ENCODE results near the gene ATP5F1B. TPM values are rescaled to one million over a fixed set of nuclear protein-coding genes. Genes with fewer than 3 reads are reported as not detected.

Gene ATP5F1B
- total and polyA plus RNA-seq, 2 of the 13 experiments (the other 11 are each of a cell fraction or from before 2014, with no cell fraction given) = 1,051 to 1,180 TPM

DNA sequence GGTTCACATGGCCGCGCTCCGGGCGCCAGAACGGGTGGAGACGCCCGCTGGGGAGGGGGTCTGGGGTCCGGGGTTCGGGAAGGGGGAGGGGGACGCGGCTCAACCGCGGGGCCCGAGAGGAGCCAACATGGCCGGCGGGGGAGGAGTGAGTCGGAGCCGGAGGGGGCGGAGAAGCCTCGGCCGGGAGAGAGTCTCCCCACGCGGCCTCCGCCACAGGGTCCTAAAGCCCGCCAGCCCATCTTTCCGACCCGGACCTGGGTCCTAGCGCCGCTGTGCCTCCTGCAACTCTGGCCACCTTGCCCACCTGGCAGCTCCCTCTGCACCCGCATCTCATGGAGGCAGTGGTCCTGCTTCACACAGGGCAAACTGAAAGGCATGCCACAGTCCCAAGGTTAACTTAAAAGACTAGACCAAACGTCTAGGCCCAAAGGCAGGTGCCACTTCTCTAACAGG is 15.6 kb downstream of the ATP5F1B start, which contains the start of gene BAZ2A (continued):
- TF ChIP-seq, protein P1, sequence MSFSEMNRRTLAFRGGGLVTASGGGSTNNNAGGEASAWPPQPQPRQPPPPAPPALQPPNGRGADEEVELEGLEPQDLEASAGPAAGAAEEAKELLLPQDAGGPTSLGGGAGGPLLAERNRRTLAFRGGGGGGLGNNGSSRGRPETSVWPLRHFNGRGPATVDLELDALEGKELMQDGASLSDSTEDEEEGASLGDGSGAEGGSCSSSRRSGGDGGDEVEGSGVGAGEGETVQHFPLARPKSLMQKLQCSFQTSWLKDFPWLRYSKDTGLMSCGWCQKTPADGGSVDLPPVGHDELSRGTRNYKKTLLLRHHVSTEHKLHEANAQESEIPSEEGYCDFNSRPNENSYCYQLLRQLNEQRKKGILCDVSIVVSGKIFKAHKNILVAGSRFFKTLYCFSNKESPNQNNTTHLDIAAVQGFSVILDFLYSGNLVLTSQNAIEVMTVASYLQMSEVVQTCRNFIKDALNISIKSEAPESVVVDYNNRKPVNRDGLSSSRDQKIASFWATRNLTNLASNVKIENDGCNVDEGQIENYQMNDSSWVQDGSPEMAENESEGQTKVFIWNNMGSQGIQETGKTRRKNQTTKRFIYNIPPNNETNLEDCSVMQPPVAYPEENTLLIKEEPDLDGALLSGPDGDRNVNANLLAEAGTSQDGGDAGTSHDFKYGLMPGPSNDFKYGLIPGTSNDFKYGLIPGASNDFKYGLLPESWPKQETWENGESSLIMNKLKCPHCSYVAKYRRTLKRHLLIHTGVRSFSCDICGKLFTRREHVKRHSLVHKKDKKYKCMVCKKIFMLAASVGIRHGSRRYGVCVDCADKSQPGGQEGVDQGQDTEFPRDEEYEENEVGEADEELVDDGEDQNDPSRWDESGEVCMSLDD (CRISPR knock-in tag; IDR thresholded peaks at IDR 0.05; ENCODE audit: borderline replicate concordance) = no peak
- peak; percentile 67; the same call in 1 of the 2 replicates for TF ChIP-seq ETV5 (CRISPR knock-in tag; IDR thresholded peaks at IDR 0.05; ENCODE audit: borderline replicate concordance)
- TF ChIP-seq AGO2 (optimal IDR thresholded peaks at IDR 0.05; ENCODE audit: low read depth, low read length) = no peak
- no peak for TF ChIP-seq SRY (CRISPR knock-in tag; IDR thresholded peaks at IDR 0.05)
- TF ChIP-seq, protein P2, sequence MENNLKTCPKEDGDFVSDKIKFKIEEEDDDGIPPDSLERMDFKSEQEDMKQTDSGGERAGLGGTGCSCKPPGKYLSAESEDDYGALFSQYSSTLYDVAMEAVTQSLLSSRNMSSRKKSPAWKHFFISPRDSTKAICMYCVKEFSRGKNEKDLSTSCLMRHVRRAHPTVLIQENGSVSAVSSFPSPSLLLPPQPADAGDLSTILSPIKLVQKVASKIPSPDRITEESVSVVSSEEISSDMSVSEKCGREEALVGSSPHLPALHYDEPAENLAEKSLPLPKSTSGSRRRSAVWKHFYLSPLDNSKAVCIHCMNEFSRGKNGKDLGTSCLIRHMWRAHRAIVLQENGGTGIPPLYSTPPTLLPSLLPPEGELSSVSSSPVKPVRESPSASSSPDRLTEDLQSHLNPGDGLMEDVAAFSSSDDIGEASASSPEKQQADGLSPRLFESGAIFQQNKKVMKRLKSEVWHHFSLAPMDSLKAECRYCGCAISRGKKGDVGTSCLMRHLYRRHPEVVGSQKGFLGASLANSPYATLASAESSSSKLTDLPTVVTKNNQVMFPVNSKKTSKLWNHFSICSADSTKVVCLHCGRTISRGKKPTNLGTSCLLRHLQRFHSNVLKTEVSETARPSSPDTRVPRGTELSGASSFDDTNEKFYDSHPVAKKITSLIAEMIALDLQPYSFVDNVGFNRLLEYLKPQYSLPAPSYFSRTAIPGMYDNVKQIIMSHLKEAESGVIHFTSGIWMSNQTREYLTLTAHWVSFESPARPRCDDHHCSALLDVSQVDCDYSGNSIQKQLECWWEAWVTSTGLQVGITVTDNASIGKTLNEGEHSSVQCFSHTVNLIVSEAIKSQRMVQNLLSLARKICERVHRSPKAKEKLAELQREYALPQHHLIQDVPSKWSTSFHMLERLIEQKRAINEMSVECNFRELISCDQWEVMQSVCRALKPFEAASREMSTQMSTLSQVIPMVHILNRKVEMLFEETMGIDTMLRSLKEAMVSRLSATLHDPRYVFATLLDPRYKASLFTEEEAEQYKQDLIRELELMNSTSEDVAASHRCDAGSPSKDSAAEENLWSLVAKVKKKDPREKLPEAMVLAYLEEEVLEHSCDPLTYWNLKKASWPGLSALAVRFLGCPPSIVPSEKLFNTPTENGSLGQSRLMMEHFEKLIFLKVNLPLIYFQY (CRISPR knock-in tag; IDR thresholded peaks at IDR 0.05; ENCODE audit: borderline replicate concordance) = peak; percentile 76; the same call in 1 of the 2 replicates
- TF ChIP-seq KDM5A (IDR thresholded peaks at IDR 0.05; ENCODE audit: borderline replicate concordance, low read length) = no peak; the same call in 1 of the 2 replicates
- TF ChIP-seq MEF2D (CRISPR knock-in tag; IDR thresholded peaks at IDR 0.05) = no peak
- TF ChIP-seq, protein P3, sequence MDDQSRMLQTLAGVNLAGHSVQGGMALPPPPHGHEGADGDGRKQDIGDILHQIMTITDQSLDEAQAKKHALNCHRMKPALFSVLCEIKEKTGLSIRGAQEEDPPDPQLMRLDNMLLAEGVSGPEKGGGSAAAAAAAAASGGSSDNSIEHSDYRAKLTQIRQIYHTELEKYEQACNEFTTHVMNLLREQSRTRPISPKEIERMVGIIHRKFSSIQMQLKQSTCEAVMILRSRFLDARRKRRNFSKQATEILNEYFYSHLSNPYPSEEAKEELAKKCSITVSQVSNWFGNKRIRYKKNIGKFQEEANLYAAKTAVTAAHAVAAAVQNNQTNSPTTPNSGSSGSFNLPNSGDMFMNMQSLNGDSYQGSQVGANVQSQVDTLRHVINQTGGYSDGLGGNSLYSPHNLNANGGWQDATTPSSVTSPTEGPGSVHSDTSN (CRISPR knock-in tag; IDR thresholded peaks at IDR 0.05; ENCODE audit: borderline replicate concordance) = no peak
- TF ChIP-seq HMG20A (CRISPR knock-in tag; IDR thresholded peaks at IDR 0.05; ENCODE audit: borderline replicate concordance) = no peak
- TF ChIP-seq ZNF850 (CRISPR knock-in tag; conservative IDR thresholded peaks at IDR 0.05) = no peak
- no peak for TF ChIP-seq HES4 (CRISPR knock-in tag; IDR thresholded peaks at IDR 0.05; ENCODE audit: borderline replicate concordance)
- TF ChIP-seq NCOA2 (CRISPR knock-in tag; IDR thresholded peaks at IDR 0.05) = peak; percentile 57; the same call in 1 of the 2 replicates
- TF ChIP-seq, protein P4, sequence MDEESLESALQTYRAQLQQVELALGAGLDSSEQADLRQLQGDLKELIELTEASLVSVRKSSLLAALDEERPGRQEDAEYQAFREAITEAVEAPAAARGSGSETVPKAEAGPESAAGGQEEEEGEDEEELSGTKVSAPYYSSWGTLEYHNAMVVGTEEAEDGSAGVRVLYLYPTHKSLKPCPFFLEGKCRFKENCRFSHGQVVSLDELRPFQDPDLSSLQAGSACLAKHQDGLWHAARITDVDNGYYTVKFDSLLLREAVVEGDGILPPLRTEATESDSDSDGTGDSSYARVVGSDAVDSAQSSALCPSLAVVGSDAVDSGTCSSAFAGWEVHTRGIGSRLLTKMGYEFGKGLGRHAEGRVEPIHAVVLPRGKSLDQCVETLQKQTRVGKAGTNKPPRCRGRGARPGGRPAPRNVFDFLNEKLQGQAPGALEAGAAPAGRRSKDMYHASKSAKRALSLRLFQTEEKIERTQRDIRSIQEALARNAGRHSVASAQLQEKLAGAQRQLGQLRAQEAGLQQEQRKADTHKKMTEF (CRISPR knock-in tag; IDR thresholded peaks at IDR 0.05) = peak; percentile 82
- no peak for TF ChIP-seq ZNF557 (CRISPR knock-in tag; IDR thresholded peaks at IDR 0.05)
- TF ChIP-seq, protein P5, sequence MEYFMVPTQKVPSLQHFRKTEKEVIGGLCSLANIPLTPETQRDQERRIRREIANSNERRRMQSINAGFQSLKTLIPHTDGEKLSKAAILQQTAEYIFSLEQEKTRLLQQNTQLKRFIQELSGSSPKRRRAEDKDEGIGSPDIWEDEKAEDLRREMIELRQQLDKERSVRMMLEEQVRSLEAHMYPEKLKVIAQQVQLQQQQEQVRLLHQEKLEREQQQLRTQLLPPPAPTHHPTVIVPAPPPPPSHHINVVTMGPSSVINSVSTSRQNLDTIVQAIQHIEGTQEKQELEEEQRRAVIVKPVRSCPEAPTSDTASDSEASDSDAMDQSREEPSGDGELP (IDR thresholded peaks at IDR 0.05; ENCODE audit: borderline replicate concordance, low read depth) = peak; percentile 13; the same call in 1 of the 2 replicates
- TF ChIP-seq, protein P6, sequence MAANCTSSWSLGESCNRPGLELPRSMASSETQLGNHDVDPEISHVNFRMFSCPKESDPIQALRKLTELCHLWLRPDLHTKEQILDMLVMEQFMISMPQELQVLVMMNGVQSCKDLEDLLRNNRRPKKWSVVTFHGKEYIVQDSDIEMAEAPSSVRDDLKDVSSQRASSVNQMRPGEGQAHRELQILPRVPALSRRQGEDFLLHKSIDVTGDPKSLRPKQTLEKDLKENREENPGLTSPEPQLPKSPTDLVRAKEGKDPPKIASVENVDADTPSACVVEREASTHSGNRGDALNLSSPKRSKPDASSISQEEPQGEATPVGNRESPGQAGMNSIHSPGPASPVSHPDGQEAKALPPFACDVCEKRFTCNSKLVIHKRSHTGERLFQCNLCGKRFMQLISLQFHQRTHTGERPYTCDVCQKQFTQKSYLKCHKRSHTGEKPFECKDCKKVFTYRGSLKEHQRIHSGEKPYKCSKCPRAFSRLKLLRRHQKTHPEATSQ (CRISPR knock-in tag; IDR thresholded peaks at IDR 0.05; ENCODE audit: borderline replicate concordance) = no peak
- peak; percentile 58 for TF ChIP-seq ZFY (CRISPR knock-in tag; IDR thresholded peaks at IDR 0.05)
- TF ChIP-seq IRX3 (CRISPR knock-in tag; IDR thresholded peaks at IDR 0.05; ENCODE audit: borderline replicate concordance, low read depth) = no peak

Data from HepG2 (cell line).